Endothelial cell (in vitro differentiated cells): ENCODE results near the gene SIRT3. TPM values are rescaled to one million over a fixed set of nuclear protein-coding genes. Genes with fewer than 3 reads are reported as not detected.

Experiments used
- DNase-seq: peaks from one replicate; pipeline ENCODE4 v3.0.0; 2021; ENCODE audit warnings: low spot score
- H3K27ac Mint-ChIP-seq: one replicate; pipeline ENCODE4 v1.8.0; 2021; ENCODE audit warnings: mixed read lengths, inconsistent platforms; ENCODE audit not compliant: unreplicated experiment
- H3K27me3 Mint-ChIP-seq: one replicate; pipeline ENCODE4 v1.8.0; 2021; ENCODE audit warnings: mild to moderate bottlenecking, moderate library complexity, mixed read lengths, inconsistent platforms; ENCODE audit not compliant: unreplicated experiment
- H3K36me3 Mint-ChIP-seq: one replicate; pipeline ENCODE4 v1.8.0; 2021; ENCODE audit warnings: mild to moderate bottlenecking, low read depth, mixed read lengths, inconsistent platforms; ENCODE audit not compliant: unreplicated experiment
- H3K4me1 Mint-ChIP-seq: one replicate; pipeline ENCODE4 v1.8.0; 2021; ENCODE audit warnings: mild to moderate bottlenecking, mixed read lengths, inconsistent platforms; ENCODE audit not compliant: unreplicated experiment
- H3K4me3 Mint-ChIP-seq: one replicate; pipeline ENCODE4 v1.8.0; 2021; ENCODE audit warnings: mild to moderate bottlenecking, mixed read lengths, inconsistent platforms; ENCODE audit not compliant: unreplicated experiment
- H3K9me3 Mint-ChIP-seq: one replicate; pipeline ENCODE4 v1.8.0; 2021; ENCODE audit warnings: mixed read lengths, inconsistent platforms; ENCODE audit not compliant: unreplicated experiment
- total RNA-seq: library from RNA; stranded (reverse); fragmentation: NEBNext Ultra II Directional; extraction: Animal tissue kit (Norgen Biotek cat#: 25700); gene quantifications from one replicate; pipeline ENCODE4 v1.2.1, GENCODE V29; 2021; ENCODE audit not compliant: unreplicated experiment
- TF ChIP-seq, protein P1 (sequence below): fragments of 200-600 bp; sonication (generic); IDR thresholded peaks from one replicate; pipeline ENCODE4 v1.5.0; 2021; ENCODE audit warnings: antibody characterized with exemption; ENCODE audit not compliant: unreplicated experiment

Gene SIRT3
- total RNA-seq, 1 donor from 2014 or later, result 23.4 TPM

DNA sequence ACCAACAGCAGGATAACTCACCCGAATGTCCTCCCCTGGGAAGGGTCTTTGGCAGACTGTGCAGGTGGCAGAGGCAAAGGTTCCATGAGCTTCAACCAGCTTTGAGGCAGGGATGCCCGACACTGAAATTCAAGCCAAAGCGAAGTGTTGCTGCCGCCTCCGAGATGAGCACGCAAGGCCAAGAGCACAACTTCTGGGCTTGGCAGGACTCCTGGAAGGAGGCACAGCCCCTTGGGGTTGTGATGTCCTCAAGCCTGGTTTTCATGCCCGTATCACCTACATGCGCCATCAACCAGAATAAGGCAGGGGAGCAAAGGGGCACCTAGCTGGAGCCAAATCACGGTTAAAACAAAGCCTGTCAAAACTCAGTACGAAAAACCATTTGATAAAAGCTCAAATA, 5.7 kb downstream of the SIRT3 start:
- H3K4me1 Mint-ChIP-seq, result no peaks in the 10 kb centered on the region
- TF ChIP-seq, protein P1, sequence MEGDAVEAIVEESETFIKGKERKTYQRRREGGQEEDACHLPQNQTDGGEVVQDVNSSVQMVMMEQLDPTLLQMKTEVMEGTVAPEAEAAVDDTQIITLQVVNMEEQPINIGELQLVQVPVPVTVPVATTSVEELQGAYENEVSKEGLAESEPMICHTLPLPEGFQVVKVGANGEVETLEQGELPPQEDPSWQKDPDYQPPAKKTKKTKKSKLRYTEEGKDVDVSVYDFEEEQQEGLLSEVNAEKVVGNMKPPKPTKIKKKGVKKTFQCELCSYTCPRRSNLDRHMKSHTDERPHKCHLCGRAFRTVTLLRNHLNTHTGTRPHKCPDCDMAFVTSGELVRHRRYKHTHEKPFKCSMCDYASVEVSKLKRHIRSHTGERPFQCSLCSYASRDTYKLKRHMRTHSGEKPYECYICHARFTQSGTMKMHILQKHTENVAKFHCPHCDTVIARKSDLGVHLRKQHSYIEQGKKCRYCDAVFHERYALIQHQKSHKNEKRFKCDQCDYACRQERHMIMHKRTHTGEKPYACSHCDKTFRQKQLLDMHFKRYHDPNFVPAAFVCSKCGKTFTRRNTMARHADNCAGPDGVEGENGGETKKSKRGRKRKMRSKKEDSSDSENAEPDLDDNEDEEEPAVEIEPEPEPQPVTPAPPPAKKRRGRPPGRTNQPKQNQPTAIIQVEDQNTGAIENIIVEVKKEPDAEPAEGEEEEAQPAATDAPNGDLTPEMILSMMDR, result no peak
- peaks cover 1% of the 10 kb centered on the region for H3K36me3 Mint-ChIP-seq
- no peaks in the 10 kb centered on the region for H3K9me3 Mint-ChIP-seq
- H3K27me3 Mint-ChIP-seq, result peaks cover 3% of the 10 kb centered on the region
- no peak for DNase-seq
- H3K27ac Mint-ChIP-seq, result no peak overlapping the region
- H3K4me3 Mint-ChIP-seq, result no peak overlapping the region

DNA sequence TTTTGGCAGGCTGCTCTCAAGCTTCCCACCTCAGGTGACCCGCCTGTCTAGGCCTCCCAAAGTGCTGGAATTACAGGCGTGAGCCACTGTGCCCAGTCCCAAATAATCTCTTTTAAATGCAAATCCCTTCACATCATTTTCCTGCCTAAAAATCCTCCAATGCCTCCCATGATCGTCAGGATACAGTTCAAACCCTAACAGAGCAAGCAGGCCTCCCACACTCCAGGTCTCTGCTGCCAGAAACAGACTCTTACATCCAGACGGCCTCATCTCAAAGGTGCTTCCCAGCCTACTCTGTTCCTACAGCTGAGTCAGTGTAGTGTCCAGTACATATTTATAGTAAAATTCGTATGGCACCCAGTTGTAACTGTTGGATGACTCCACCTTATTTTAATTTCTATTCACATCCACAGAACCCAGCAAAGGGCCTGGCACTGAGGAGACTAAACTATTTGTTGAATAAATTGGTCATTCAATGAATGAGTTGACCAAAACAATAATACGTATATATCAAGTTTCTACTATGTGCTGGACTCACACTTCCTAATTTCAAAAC, 8.2 kb downstream of the SIRT3 start:
- Mint-ChIP-seq H3K9me3 (no peaks in the 10 kb centered on the region), H3K27me3 (peaks cover 1% of the 10 kb centered on the region), H3K4me1 (no peaks in the 10 kb centered on the region), H3K27ac (no peak overlapping the region), H3K36me3 (peaks cover 4% of the 10 kb centered on the region), H3K4me3 (no peak overlapping the region)
- no peak for DNase-seq
- TF ChIP-seq, protein P1, result no peak

DNA sequence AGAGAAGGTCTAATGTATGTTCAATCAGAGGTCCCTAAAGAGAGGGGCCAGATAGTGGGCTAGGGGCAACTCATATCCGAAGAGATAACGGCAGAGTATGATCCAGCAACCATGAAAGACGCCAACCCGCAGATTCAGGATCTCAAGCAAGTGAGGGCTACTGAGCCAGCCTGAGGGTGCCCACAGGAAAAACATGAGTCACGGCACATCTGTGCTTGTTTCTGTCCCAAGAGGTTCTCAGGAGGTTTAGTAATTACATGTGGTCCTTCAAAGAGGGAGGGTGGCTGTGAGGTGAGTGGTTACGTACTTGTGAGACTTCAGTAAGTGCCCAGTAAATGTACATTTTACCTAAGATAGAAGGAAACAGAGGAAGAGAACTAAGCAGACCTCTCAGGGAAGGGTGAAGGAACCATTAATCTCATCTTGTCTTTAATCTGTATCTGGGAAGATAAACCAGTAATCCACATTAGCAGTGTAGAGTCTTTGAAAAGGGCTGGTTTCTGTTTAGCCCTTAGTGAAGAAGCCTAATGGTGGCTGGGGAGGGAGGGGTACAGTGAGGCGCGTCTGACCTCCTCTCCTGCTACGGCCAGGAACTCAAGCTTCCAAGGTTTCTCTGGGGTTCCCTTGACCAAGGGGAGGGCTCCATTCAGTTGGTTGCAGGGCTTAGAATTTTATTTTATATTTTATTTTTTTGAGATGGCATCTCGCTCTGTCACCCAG, 10.2 kb downstream of the SIRT3 start:
- Mint-ChIP-seq H3K27me3 (peaks cover 1% of the 10 kb centered on the region), H3K4me3 (no peak overlapping the region), H3K27ac (no peak overlapping the region), H3K4me1 (no peaks in the 10 kb centered on the region), H3K9me3 (no peaks in the 10 kb centered on the region), H3K36me3 (peaks cover 8% of the 10 kb centered on the region)
- TF ChIP-seq, protein P1, result no peak
- no peak for DNase-seq

DNA sequence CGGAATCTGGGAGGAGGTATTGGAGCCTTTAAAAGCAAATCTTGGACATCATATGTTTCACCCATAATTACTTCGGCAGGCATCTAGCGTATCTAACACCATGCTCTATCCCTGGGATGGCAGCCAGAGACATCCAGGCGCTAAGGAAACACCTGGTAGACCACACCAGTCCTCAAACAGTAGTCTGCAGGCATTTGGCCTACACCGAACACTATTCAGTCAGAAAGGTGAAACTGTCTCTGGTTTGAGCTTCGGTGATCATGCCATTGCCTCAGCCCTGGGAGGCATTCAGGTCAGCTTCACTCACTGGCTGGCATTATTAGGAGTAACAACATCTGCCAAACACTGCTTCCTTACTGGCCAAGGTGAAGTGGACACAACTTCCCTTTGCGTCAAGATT, 11.7 kb downstream of the SIRT3 start:
- H3K36me3 Mint-ChIP-seq, result peaks cover 12% of the 10 kb centered on the region
- no peak overlapping the region for H3K4me3 Mint-ChIP-seq
- H3K4me1 Mint-ChIP-seq, result no peaks in the 10 kb centered on the region
- TF ChIP-seq, protein P1, result no peak
- no peak for DNase-seq
- no peak overlapping the region for H3K27ac Mint-ChIP-seq
- H3K27me3 Mint-ChIP-seq, result peaks cover 1% of the 10 kb centered on the region
- H3K9me3 Mint-ChIP-seq, result no peaks in the 10 kb centered on the region

DNA sequence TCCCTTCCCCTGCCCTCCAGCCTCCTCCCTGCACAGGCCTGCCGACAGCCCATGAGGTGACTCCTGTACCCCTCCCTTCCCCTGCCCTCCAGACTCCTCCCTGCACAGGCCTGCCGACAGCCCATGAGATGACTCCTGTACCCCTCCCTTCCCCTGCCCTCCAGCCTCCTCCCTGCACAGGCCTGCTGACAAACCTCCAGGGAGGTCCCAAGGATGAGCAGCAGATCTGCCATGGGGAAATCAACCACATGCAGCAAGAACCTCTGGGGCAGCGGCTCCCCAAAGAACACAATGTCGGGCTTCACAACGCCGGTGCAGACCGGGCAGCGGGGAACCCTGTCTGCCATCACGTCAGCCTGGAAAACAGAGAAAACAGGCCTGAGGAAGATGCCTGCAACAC, 12.3 kb downstream of the SIRT3 start:
- no peak for DNase-seq
- Mint-ChIP-seq H3K27me3 (peaks cover 1% of the 10 kb centered on the region), H3K36me3 (peaks cover 17% of the 10 kb centered on the region), H3K27ac (no peak overlapping the region), H3K9me3 (no peaks in the 10 kb centered on the region), H3K4me1 (no peaks in the 10 kb centered on the region), H3K4me3 (no peak overlapping the region)
- TF ChIP-seq, protein P1, result no peak
